ENCODE data around the gene PSME3IP1.

Gene PSME3IP1

DNA sequence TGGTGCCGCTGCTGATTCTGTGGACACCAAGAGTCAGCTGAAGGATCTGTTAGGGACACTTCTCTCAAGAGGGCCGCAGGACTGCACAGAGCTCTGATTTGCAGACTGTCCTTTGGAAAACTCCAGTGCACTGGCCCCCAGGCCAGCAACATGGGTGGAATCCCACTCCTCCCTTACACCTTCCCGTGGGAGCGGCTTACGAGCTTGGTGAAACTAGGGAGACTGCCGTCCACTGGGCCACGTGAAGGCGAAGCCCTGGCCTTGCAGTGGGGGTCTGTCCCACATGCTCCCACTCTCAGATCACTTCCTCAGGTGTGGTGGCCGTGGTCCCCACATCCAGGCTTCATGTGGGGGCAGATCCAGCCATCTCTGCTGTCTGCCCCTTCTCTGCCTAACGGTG lies 36.4 kb downstream of the PSME3IP1 start:
- ChIA-PET POLR2A (no interaction called here), CTCF (interaction anchor here (1.0 to 3.6 kb wide), 4 partner anchors 18 to 66 kb away, joined by 4 to 16 read pairs (median 10); partner anchors contain the start of gene CPNE2)
- DNase-seq (ENCODE audit: low read depth, low spot score) = no peak
- TF ChIP-seq, protein P1, sequence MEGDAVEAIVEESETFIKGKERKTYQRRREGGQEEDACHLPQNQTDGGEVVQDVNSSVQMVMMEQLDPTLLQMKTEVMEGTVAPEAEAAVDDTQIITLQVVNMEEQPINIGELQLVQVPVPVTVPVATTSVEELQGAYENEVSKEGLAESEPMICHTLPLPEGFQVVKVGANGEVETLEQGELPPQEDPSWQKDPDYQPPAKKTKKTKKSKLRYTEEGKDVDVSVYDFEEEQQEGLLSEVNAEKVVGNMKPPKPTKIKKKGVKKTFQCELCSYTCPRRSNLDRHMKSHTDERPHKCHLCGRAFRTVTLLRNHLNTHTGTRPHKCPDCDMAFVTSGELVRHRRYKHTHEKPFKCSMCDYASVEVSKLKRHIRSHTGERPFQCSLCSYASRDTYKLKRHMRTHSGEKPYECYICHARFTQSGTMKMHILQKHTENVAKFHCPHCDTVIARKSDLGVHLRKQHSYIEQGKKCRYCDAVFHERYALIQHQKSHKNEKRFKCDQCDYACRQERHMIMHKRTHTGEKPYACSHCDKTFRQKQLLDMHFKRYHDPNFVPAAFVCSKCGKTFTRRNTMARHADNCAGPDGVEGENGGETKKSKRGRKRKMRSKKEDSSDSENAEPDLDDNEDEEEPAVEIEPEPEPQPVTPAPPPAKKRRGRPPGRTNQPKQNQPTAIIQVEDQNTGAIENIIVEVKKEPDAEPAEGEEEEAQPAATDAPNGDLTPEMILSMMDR (IDR thresholded peaks at IDR 0.05; ENCODE audit: insufficient read depth, low read length, missing control alignments) = no peak
- H3K4me3 ChIP-seq (ENCODE audit: low read depth, low read length) = no peak overlapping the region

- no peak overlapping the region for H3K4me3 ChIP-seq (ENCODE audit: low read depth, low read length)
- TF ChIP-seq, protein P1 (IDR thresholded peaks at IDR 0.05; ENCODE audit: insufficient read depth, low read length, missing control alignments) = no peak
- DNase-seq (ENCODE audit: low read depth, low spot score) = no peak
- ChIA-PET CTCF (interaction anchor here (3.3 to 3.6 kb wide), 2 partner anchors 56 to 65 kb away, joined by 16 read pairs; partner anchors contain the start of gene CPNE2), POLR2A (interaction anchor here (1.0 kb wide), 1 partner anchor 72 kb away, joined by 3 read pairs; no protein-coding TSS in a partner anchor)
These were observed 37.4 kb downstream of the PSME3IP1 start for GRCh38 chr16:57148481-57148880.

GRCh38 chr16:57147381-57148221 lies 38.2 kb downstream of the PSME3IP1 start:
- CTCF ChIA-PET = interaction anchor here (0.7 to 3.6 kb wide), 3 partner anchors 47 to 64 kb away, joined by 3 to 16 read pairs (median 16); partner anchors contain the start of gene CPNE2
- TF ChIP-seq, protein P1 (IDR thresholded peaks at IDR 0.05; ENCODE audit: insufficient read depth, low read length, missing control alignments) = no peak
- no peak for DNase-seq (ENCODE audit: low read depth, low spot score)
- POLR2A ChIA-PET = interaction anchor here (1.0 kb wide), 1 partner anchor 71 kb away, joined by 3 read pairs; no protein-coding TSS in a partner anchor
- H3K4me3 ChIP-seq (ENCODE audit: low read depth, low read length) = no peak overlapping the region

- TF ChIP-seq, protein P1 (IDR thresholded peaks at IDR 0.05; ENCODE audit: insufficient read depth, low read length, missing control alignments) = no peak
- ChIA-PET CTCF (no interaction called here), POLR2A (no interaction called here)
- DNase-seq (ENCODE audit: low read depth, low spot score) = no peak
- no peak overlapping the region for H3K4me3 ChIP-seq (ENCODE audit: low read depth, low read length)
These were observed 39.1 kb downstream of the PSME3IP1 start for GRCh38 chr16:57146735-57147134.

- no peak overlapping the region for H3K4me3 ChIP-seq (ENCODE audit: low read depth, low read length)
- ChIA-PET POLR2A (no interaction called here), CTCF (no interaction called here)
- DNase-seq (ENCODE audit: low read depth, low spot score) = no peak
- TF ChIP-seq, protein P1 (IDR thresholded peaks at IDR 0.05; ENCODE audit: insufficient read depth, low read length, missing control alignments) = no peak
These were observed 39.7 kb downstream of the PSME3IP1 start for GRCh38 chr16:57146040-57146647.
